ENCODE results near the gene RPS19. TPM values are rescaled to one million over a fixed set of nuclear protein-coding genes. Genes with fewer than 3 reads are reported as not detected.

Gene RPS19
- 657 and 776 TPM in 2 replicates for polyA plus RNA-seq (2014; cell fraction: cytosol; rRNA removed)
- 809 and 1,369 TPM in 2 replicates for polyA plus RNA-seq (2014; cell fraction: nucleus; rRNA removed)

GRCh38 chr19:41859618-41860418, at the start of gene RPS19:
TSS of gene RPS19 (plus strand) at chr19:41860255. CDS start at chr19:41860775, 520 bp downstream.
- peak; percentile 98 for DNase-seq (ENCODE audit: low spot score)

- no peak for DNase-seq (ENCODE audit: low spot score)
Measured at GRCh38 chr19:41810301-41810700, 49.8 kb upstream of the RPS19 start.

- DNase-seq (ENCODE audit: low spot score), result no peak
Measured at GRCh38 chr19:41811036-41811435, 49.0 kb upstream of the RPS19 start.

- DNase-seq (ENCODE audit: low spot score), result no peak
Measured at GRCh38 chr19:41811981-41812380, 48.1 kb upstream of the RPS19 start.

GRCh38 chr19:41813911-41814310, 46.1 kb upstream of the RPS19 start:
- no peak for DNase-seq (ENCODE audit: low spot score)

GRCh38 chr19:41815301-41815700, 44.8 kb upstream of the RPS19 start:
- DNase-seq (ENCODE audit: low spot score), result no peak

- DNase-seq (ENCODE audit: low spot score), result no peak
Measured at GRCh38 chr19:41816761-41817160, 43.3 kb upstream of the RPS19 start.

GRCh38 chr19:41821003-41821735, 38.9 kb upstream of the RPS19 start:
- DNase-seq (ENCODE audit: low spot score), result no peak

- DNase-seq (ENCODE audit: low spot score), result no peak
Measured at GRCh38 chr19:41837981-41838708, 21.9 kb upstream of the RPS19 start.

GRCh38 chr19:41839211-41839610, 20.8 kb upstream of the RPS19 start:
- DNase-seq (ENCODE audit: low spot score), result no peak

- DNase-seq (ENCODE audit: low spot score), result no peak
Measured at GRCh38 chr19:41843371-41843770, 16.7 kb upstream of the RPS19 start.

GRCh38 chr19:41844601-41845000, 15.5 kb upstream of the RPS19 start, which contains the start of gene LYPD4:
TSS of gene LYPD4 (minus strand) at chr19:41844683. CDS start at chr19:41839285, 5,398 bp downstream.
- no peak for DNase-seq (ENCODE audit: low spot score)

GRCh38 chr19:41845001-41845050, 15.2 kb upstream of the RPS19 start, which contains the start of gene DMRTC2:
TSS of gene DMRTC2 (plus strand) at chr19:41845042. CDS start at chr19:41847429, 2,387 bp downstream.
- no peak for DNase-seq (ENCODE audit: low spot score)

GRCh38 chr19:41845051-41845590, 14.9 kb upstream of the RPS19 start:
- DNase-seq (ENCODE audit: low spot score), result no peak

- no peak for DNase-seq (ENCODE audit: low spot score)
Measured at GRCh38 chr19:41847351-41848105, 12.5 kb upstream of the RPS19 start.

GRCh38 chr19:41848666-41849065, 11.4 kb upstream of the RPS19 start:
- DNase-seq (ENCODE audit: low spot score), result no peak

- no peak for DNase-seq (ENCODE audit: low spot score)
Measured at GRCh38 chr19:41849067-41849466, 11.0 kb upstream of the RPS19 start.

- no peak for DNase-seq (ENCODE audit: low spot score)
Measured at GRCh38 chr19:41850381-41850780, 9.7 kb upstream of the RPS19 start.

- no peak for DNase-seq (ENCODE audit: low spot score)
Measured at GRCh38 chr19:41851456-41851855, 8.6 kb upstream of the RPS19 start.

GRCh38 chr19:41853344-41853743, 6.7 kb upstream of the RPS19 start:
- DNase-seq (ENCODE audit: low spot score), result no peak

GRCh38 chr19:41853768-41854167, 6.3 kb upstream of the RPS19 start:
- no peak for DNase-seq (ENCODE audit: low spot score)

Measured in SK-N-DZ (cell line).